GM06990 (cell line): ENCODE data around the gene ROBO1.

ENCODE experiments used
- DNase-seq: peaks from one replicate; pipeline ENCODE4 v3.0.0-alpha.2; 2011; ENCODE audit not compliant: insufficient read length; ENCODE audit errors: extremely low read depth
- H3K27me3 ChIP-seq: replicated peaks from 2 replicates; pipeline ENCODE4 v1.6.0; 2011; ENCODE audit warnings: low read length; ENCODE audit not compliant: control insufficient read depth, insufficient read depth
- H3K36me3 ChIP-seq: 2 replicates; pipeline ENCODE4 v1.5.1; 2011; ENCODE audit warnings: low read length; ENCODE audit not compliant: control insufficient read depth, insufficient read depth
- H3K4me3 ChIP-seq: replicated peaks from 2 replicates; pipeline ENCODE4 v1.5.1; 2011; ENCODE audit warnings: low read depth, mild to moderate bottlenecking, control low read depth, low read length
- CTCF ChIP-seq: IDR thresholded peaks from 2 replicates; pipeline ENCODE4 v1.5.1; 2011; ENCODE audit warnings: low read length, control low read depth, mild to moderate bottlenecking, inconsistent platforms; ENCODE audit not compliant: insufficient read depth, poor library complexity, severe bottlenecking

The ROBO1 gene

GRCh38 chr3:79284781-79285180 lies 483.0 kb downstream of the ROBO1 start:
- Histone ChIP-seq H3K27me3 (no peaks in the 10 kb centered on the region), H3K4me3 (no peak overlapping the region), H3K36me3 (no peaks in the 10 kb centered on the region)
- DNase-seq: no peak
- TF ChIP-seq CTCF: no peak

- no peak for DNase-seq
- Histone ChIP-seq H3K4me3 (no peak overlapping the region), H3K36me3 (no peaks in the 10 kb centered on the region), H3K27me3 (no peaks in the 10 kb centered on the region)
- TF ChIP-seq CTCF: no peak
Measured at GRCh38 chr3:79278681-79279080, 489.1 kb downstream of the ROBO1 start.

- no peak for DNase-seq
- H3K27me3 ChIP-seq: no peaks in the 10 kb centered on the region
- no peaks in the 10 kb centered on the region for H3K36me3 ChIP-seq
- no peak for TF ChIP-seq CTCF
- H3K4me3 ChIP-seq: no peak overlapping the region
Measured at GRCh38 chr3:79268422-79268821, 499.4 kb downstream of the ROBO1 start.

GRCh38 chr3:79264892-79265291 lies 502.9 kb downstream of the ROBO1 start:
- Histone ChIP-seq H3K4me3 (no peak overlapping the region), H3K36me3 (no peaks in the 10 kb centered on the region), H3K27me3 (no peaks in the 10 kb centered on the region)
- DNase-seq: no peak
- no peak for TF ChIP-seq CTCF

- H3K36me3 ChIP-seq: no peaks in the 10 kb centered on the region
- DNase-seq: no peak
- no peak overlapping the region for H3K4me3 ChIP-seq
- H3K27me3 ChIP-seq: no peaks in the 10 kb centered on the region
- no peak for TF ChIP-seq CTCF
Measured at GRCh38 chr3:79263423-79263822, 504.4 kb downstream of the ROBO1 start.

GRCh38 chr3:79258479-79258878 lies 509.3 kb downstream of the ROBO1 start:
- Histone ChIP-seq H3K4me3 (no peak overlapping the region), H3K36me3 (no peaks in the 10 kb centered on the region), H3K27me3 (no peaks in the 10 kb centered on the region)
- TF ChIP-seq CTCF: no peak
- no peak for DNase-seq
